Ovary (tissue), 9 donors: ENCODE measurements around the gene PDE3A. TPM values are rescaled to one million over a fixed set of nuclear protein-coding genes. Genes with fewer than 3 reads are reported as not detected.

Source experiments
- DNase-seq, 5 donors: peaks; one replicate each; pipeline ENCODE4 v3.0.0-alpha.2; 2019 to 2020
- H3K27ac ChIP-seq, 2 donors: fragments of 200-600 bp; one replicate each; pipeline versions ENCODE4 v1.5.1 to v1.8.0; 2019 to 2022
- H3K27me3 ChIP-seq: fragments of 200-600 bp; one replicate; pipeline ENCODE4 v1.8.0; 2022
- H3K36me3 ChIP-seq: fragments of 200-600 bp; sonication (generic); one replicate; pipeline ENCODE4 v1.5.1; 2019
- H3K4me1 ChIP-seq: one replicate; pipeline ENCODE4 v1.8.1; 2013; ENCODE audit warnings: mild to moderate bottlenecking, moderate library complexity; ENCODE audit not compliant: insufficient read depth
- H3K4me3 ChIP-seq: fragments of 200-600 bp; sonication (generic); one replicate; pipeline ENCODE4 v1.5.1; 2017
- H3K9me3 ChIP-seq, 2 donors: fragments of 200-600 bp in 1 of 2; sonication (generic) in 1 of 2; one replicate each; pipeline versions ENCODE4 v1.5.1 to v1.8.1; 2013 to 2019; ENCODE audit warnings: mild to moderate bottlenecking in 1 of 2, moderate library complexity in 1 of 2
- CTCF ChIP-seq, 3 donors: fragments of 450-650 bp in 2 of 3; fragments of 200-600 bp in 1 of 3; IDR thresholded peaks; one replicate each; pipeline versions ENCODE4 v1.5.1 to v1.8.0; 2016 to 2022; ENCODE audit warnings: antibody characterized with exemption in 3 of 3, mild to moderate bottlenecking in 1 of 3
- EP300 ChIP-seq: sonication (generic); formaldehyde crosslinking; IDR thresholded peaks from one replicate; pipeline ENCODE4 v1.6.1; 2017; ENCODE audit warnings: antibody characterized with exemption
- POLR2A ChIP-seq: fragments of 450-650 bp; IDR thresholded peaks from one replicate; pipeline ENCODE4 v1.6.1; 2017; ENCODE audit warnings: antibody characterized with exemption, mild to moderate bottlenecking, moderate library complexity
- WGBS, 3 donors: extraction: QIAGEN DNeasy Blood & Tissue Kit in 1 of 3; methylation state at CpG; one replicate each; pipeline versions ENCODE4 v1.1.5 to v1.1.7; 2013 to 2017; 5-methylcytosine and 5-hydroxymethylcytosine counted together
- intact Hi-C, 4 donors: fragments of 100-400 bp; cut with DNase I; formaldehyde crosslinking; loops; one replicate each; pipeline versions ENCODE4 v1.11.0 to v1.15.1; 2022 to 2023
- polyA plus RNA-seq, 2 donors: library from polyadenylated mRNA; stranded (reverse); fragments of 200-250 nt in 1 of 2; fragments of 350-450 nt in 1 of 2; fragmentation: Illumina TruSeq in 1 of 2; extraction: RNeasy Lipid Tissue Mini Kit (QIAGEN cat#74804) in 1 of 2; gene quantifications; one replicate each; pipeline ENCODE4 v1.2.3, GENCODE V29; 2013 to 2014
- total RNA-seq, 7 donors: library from RNA; depleted of rRNA in 2 of 7; stranded (reverse); fragments of >200 nt in 2 of 7; fragmentation: NEBNext Ultra II Directional in 3 of 7; extraction: Animal tissue kit (Norgen Biotek cat#: 25700) in 3 of 7; gene quantifications; one replicate each; pipeline versions ENCODE4 v1.1.0 to v1.2.4, GENCODE V29; 2016 to 2023
- donor health status: DM: no; HTN: no; CAD: no; lungs with moderate emphysema.
- donor health status: DM: no; HTN: no; CAD: no.
- donor health status: Bipolar disorder and iron deficiency.
- donor health status: DM: yes; HTN: yes; CAD: no.
- donor health status: DM: no; HTN: no; CAD: no.
- donor health status: DM: yes; HTN: yes; CAD: no.

Gene PDE3A
- total and polyA plus RNA-seq, 9 donors: 3.7 to 15.2 (median 7.1) TPM

GRCh38 chr12:20366776-20367409 is 1.4 kb upstream of the PDE3A start:
- TF ChIP-seq CTCF (IDR thresholded peaks at IDR 0.05) (no peak), EP300 (no peak), POLR2A (no peak)
- 93 to 95% (median 95%) methylated on average over 2 of the region's 2 CpGs for WGBS, 3 donors
- no peaks in the 10 kb centered on the region for H3K36me3 ChIP-seq
- peaks cover 2% of the 10 kb centered on the region for H3K4me1 ChIP-seq
- DNase-seq: no peak
- intact Hi-C loops: no loop called here
- H3K9me3 ChIP-seq: no peaks in the 10 kb centered on the region
- H3K27ac ChIP-seq: no peak overlapping the region
- H3K4me3 ChIP-seq: no peak overlapping the region
- no peaks in the 10 kb centered on the region for H3K27me3 ChIP-seq

- WGBS, 3 donors: 10 to 13% (median 13%) methylated on average over 3 of the region's 3 CpGs
- no peaks in the 10 kb centered on the region for H3K36me3 ChIP-seq
- H3K27me3 ChIP-seq: no peaks in the 10 kb centered on the region
- TF ChIP-seq EP300: no peak
- TF ChIP-seq CTCF (IDR thresholded peaks at IDR 0.05): no peak
- no peak for TF ChIP-seq POLR2A
- H3K4me3 ChIP-seq: peak overlapping the region; percentile 80
- DNase-seq: no peak
- H3K9me3 ChIP-seq: no peaks in the 10 kb centered on the region
- H3K4me1 ChIP-seq: peaks cover 2% of the 10 kb centered on the region
- H3K27ac ChIP-seq: peak overlapping the region; percentile 77 to 86
- intact Hi-C loops: no loop called here
These were observed 689 bp upstream of the PDE3A start for GRCh38 chr12:20367583-20368113.

- WGBS, 3 donors: 0 to 1% (median 0%) methylated on average over 42 to 50 of the region's 50 CpGs
- TF ChIP-seq POLR2A: no peak
- TF ChIP-seq CTCF (IDR thresholded peaks at IDR 0.05): no peak
- no peak for TF ChIP-seq EP300
- Histone ChIP-seq H3K9me3 (no peaks in the 10 kb centered on the region), H3K4me1 (peaks cover 2% of the 10 kb centered on the region), H3K27ac (peak overlapping the region; percentile 77 to 86), H3K36me3 (no peaks in the 10 kb centered on the region), H3K4me3 (peak overlapping the region; percentile 80), H3K27me3 (no peaks in the 10 kb centered on the region)
- intact Hi-C loops: no loop called here
- DNase-seq: peak; percentile 41 to 64 (median 50)
These were observed 441 bp downstream of the PDE3A start for GRCh38 chr12:20368651-20369304.

- Histone ChIP-seq H3K4me1 (peaks cover 2% of the 10 kb centered on the region), H3K36me3 (no peaks in the 10 kb centered on the region), H3K27ac (peak overlapping the region; percentile 77 to 86), H3K27me3 (no peaks in the 10 kb centered on the region), H3K4me3 (peak overlapping the region; percentile 80), H3K9me3 (no peaks in the 10 kb centered on the region)
- intact Hi-C loops: loop anchor here in 1 of 4 donors (10.0 kb wide), 1 partner anchor 455 kb away; no protein-coding TSS in a partner anchor
- TF ChIP-seq POLR2A (no peak), EP300 (no peak), CTCF (IDR thresholded peaks at IDR 0.05) (peak in 2 of 3 donors; percentile 14 to 26)
- WGBS, 3 donors: 0 to 1% (median 0%) methylated on average over 39 to 63 of the region's 63 CpGs
- DNase-seq: peak; percentile 62 to 75 (median 74)
These were observed 1.1 kb downstream of the PDE3A start for GRCh38 chr12:20369305-20370013.
